IMR-90 (cell line): ENCODE results near the gene ARHGAP18.

Experiments
- CEBPB ChIP-seq: IDR thresholded peaks from 2 replicates; pipeline ENCODE4 v1.6.1; 2012; ENCODE audit warnings: low read depth, low read length, improper control_type of control experiment
- MAFK ChIP-seq: IDR thresholded peaks from 2 replicates; pipeline ENCODE4 v1.6.1; 2012; ENCODE audit warnings: low read depth, low read length, improper control_type of control experiment
- RCOR1 ChIP-seq: IDR thresholded peaks from 2 replicates; pipeline ENCODE4 v1.6.1; 2012; ENCODE audit warnings: mild to moderate bottlenecking, low read length, improper control_type of control experiment; ENCODE audit not compliant: insufficient replicate concordance
- RFX5 ChIP-seq: IDR thresholded peaks from 2 replicates; pipeline ENCODE4 v1.8.0; 2012; ENCODE audit warnings: low read depth, mild to moderate bottlenecking, low read length, moderate library complexity
- USF2 ChIP-seq: fragments of 150-350 bp; IDR thresholded peaks from 2 replicates; pipeline ENCODE4 v1.6.1; 2017; ENCODE audit warnings: mild to moderate bottlenecking, antibody characterized with exemption, low read length, low read depth
- TF ChIP-seq, protein P1 (sequence below): conservative IDR thresholded peaks from 2 replicates; pipeline ENCODE4 v1.5.1; 2012; ENCODE audit warnings: mild to moderate bottlenecking, low read depth, low read length, improper control_type of control experiment

- TF ChIP-seq, protein P1, sequence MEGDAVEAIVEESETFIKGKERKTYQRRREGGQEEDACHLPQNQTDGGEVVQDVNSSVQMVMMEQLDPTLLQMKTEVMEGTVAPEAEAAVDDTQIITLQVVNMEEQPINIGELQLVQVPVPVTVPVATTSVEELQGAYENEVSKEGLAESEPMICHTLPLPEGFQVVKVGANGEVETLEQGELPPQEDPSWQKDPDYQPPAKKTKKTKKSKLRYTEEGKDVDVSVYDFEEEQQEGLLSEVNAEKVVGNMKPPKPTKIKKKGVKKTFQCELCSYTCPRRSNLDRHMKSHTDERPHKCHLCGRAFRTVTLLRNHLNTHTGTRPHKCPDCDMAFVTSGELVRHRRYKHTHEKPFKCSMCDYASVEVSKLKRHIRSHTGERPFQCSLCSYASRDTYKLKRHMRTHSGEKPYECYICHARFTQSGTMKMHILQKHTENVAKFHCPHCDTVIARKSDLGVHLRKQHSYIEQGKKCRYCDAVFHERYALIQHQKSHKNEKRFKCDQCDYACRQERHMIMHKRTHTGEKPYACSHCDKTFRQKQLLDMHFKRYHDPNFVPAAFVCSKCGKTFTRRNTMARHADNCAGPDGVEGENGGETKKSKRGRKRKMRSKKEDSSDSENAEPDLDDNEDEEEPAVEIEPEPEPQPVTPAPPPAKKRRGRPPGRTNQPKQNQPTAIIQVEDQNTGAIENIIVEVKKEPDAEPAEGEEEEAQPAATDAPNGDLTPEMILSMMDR = no peak
- TF ChIP-seq RCOR1 (no peak), USF2 (no peak), RFX5 (no peak), CEBPB (no peak), MAFK (no peak)
Measured at GRCh38 chr6:129701721-129702455, 8.1 kb downstream of the ARHGAP18 start.
